GM23338 (cell line): ENCODE results near the gene SPATA33.

Source experiments
- CREB1 ChIP-seq: fragments of 250-450 bp; sonication (Bioruptor Pico); IDR thresholded peaks from 2 replicates; pipeline ENCODE4 v1.5.0; 2020; ENCODE audit warnings: low read depth, mild to moderate bottlenecking, moderate library complexity
- CTCF ChIP-seq, 2 experiments: fragments of 200-600 bp in 1 of 2; sonication (generic) in 1 of 2; conservative IDR thresholded peaks; 2 replicates each; pipeline versions ENCODE4 v1.5.1 to v1.6.1; 2016 to 2017; ENCODE audit warnings: antibody characterized with exemption in 2 of 2, low read depth in 2 of 2, mild to moderate bottlenecking in 2 of 2, moderate library complexity in 1 of 2
- EZH2 ChIP-seq: fragments of 200-600 bp; sonication (generic); IDR thresholded peaks from one replicate; pipeline ENCODE4 v1.8.0; 2017; ENCODE audit warnings: antibody characterized with exemption, mild to moderate bottlenecking, low read depth; ENCODE audit not compliant: unreplicated experiment
- EZH2phosphoT487 ChIP-seq: fragments of 200-600 bp; sonication (generic); IDR thresholded peaks from one replicate; pipeline ENCODE4 v1.8.1; 2018; ENCODE audit warnings: antibody characterized with exemption; ENCODE audit not compliant: unreplicated experiment
- POLR2AphosphoS5 ChIP-seq: IDR thresholded peaks from 2 replicates; pipeline ENCODE4 v1.6.1; 2016; ENCODE audit warnings: antibody characterized with exemption, low read depth
- REST ChIP-seq: IDR thresholded peaks from one replicate; pipeline ENCODE4 v1.6.1; 2018; ENCODE audit warnings: antibody characterized with exemption; ENCODE audit not compliant: unreplicated experiment
- ZNF331 ChIP-seq: fragments of 250-450 bp; sonication (Bioruptor Pico); IDR thresholded peaks from 2 replicates; pipeline ENCODE4 v1.5.0; 2020; ENCODE audit warnings: low read depth, mild to moderate bottlenecking, moderate library complexity
- ZNF462 ChIP-seq: fragments of 250-450 bp; sonication (Bioruptor Pico); IDR thresholded peaks from 2 replicates; pipeline ENCODE4 v1.5.0; 2020; ENCODE audit warnings: mild to moderate bottlenecking, moderate library complexity

GRCh38 chr16:89705006-89705405 is 47.4 kb downstream of the SPATA33 start:
- TF ChIP-seq CTCF (conservative IDR thresholded peaks at IDR 0.05; ENCODE audit: low read depth in 2 of 2), result no peak
- TF ChIP-seq EZH2, result no peak
- TF ChIP-seq POLR2AphosphoS5, result no peak
- no peak for TF ChIP-seq CREB1 (CRISPR knock-in tag)
- TF ChIP-seq EZH2phosphoT487, result no peak
- no peak for TF ChIP-seq ZNF331 (CRISPR knock-in tag)
- no peak for TF ChIP-seq REST
- TF ChIP-seq ZNF462 (CRISPR knock-in tag), result no peak
